HEK293 (cell line): ENCODE measurements around the gene ZNF236.

Experiments used
- CTCF ChIA-PET: fragments of 350-600 bp; formaldehyde crosslinking; extraction: SDS; loops from one replicate; lab custom pipeline; 2021; ENCODE audit warnings: antibody characterized with exemption; lab: Yijun Ruan, JAX
- POLR2A ChIA-PET: fragments of 300-600 bp; formaldehyde crosslinking; extraction: SDS; loops from one replicate; lab custom pipeline; 2020; ENCODE audit warnings: antibody characterized with exemption, inconsistent platforms; lab: Yijun Ruan, JAX
- H3K27ac ChIP-seq: fragments of 200-500 bp; sonication (Bioruptor generic); 2 replicates; pipeline ENCODE4 v1.5.1; 2014; ENCODE audit warnings: low read depth, low read length, control low read depth, inconsistent platforms; ENCODE audit errors: extremely low read depth
- H3K36me3 ChIP-seq, 2 experiments: fragments of 200-500 bp in 1 of 2; sonication (Bioruptor generic) in 1 of 2; 1 replicate in 1 of 2; 2 replicates in 1 of 2; pipeline ENCODE4 v1.5.1; 2014 to 2017; ENCODE audit warnings: inconsistent platforms in 2 of 2, low read length in 2 of 2; ENCODE audit not compliant: control insufficient read depth in 2 of 2, insufficient read depth in 1 of 2
- H3K4me1 ChIP-seq: fragments of 200-500 bp; sonication (Bioruptor generic); 2 replicates; pipeline ENCODE4 v1.5.1; 2014; ENCODE audit warnings: mild to moderate bottlenecking, low read length, inconsistent platforms; ENCODE audit not compliant: control insufficient read depth, insufficient read depth
- H3K4me3 ChIP-seq: 2 replicates; pipeline ENCODE4 v1.5.1; 2011; ENCODE audit warnings: low read depth, mild to moderate bottlenecking, control low read depth, low read length, moderate library complexity
- H3K9me3 ChIP-seq: fragments of 200-500 bp; sonication (Bioruptor generic); 2 replicates; pipeline ENCODE4 v1.5.1; 2014; ENCODE audit warnings: low read depth, low read length, inconsistent platforms; ENCODE audit not compliant: control insufficient read depth, insufficient read depth
- HOXA7 ChIP-seq: sonication (generic); formaldehyde crosslinking; IDR thresholded peaks from 2 replicates; pipeline ENCODE4 v1.8.1; 2022; ENCODE audit warnings: missing genetic modification reagents, borderline replicate concordance
- PRDM6 ChIP-seq: fragments of 450-650 bp; formaldehyde crosslinking; IDR thresholded peaks from 2 replicates; pipeline ENCODE4 v1.5.1; 2017; ENCODE audit warnings: missing biosample characterization, missing genetic modification characterization
- RBAK ChIP-seq: fragments of 450-650 bp; formaldehyde crosslinking; IDR thresholded peaks from 2 replicates; pipeline ENCODE4 v1.5.1; 2016; ENCODE audit warnings: missing biosample characterization, missing genetic modification characterization
- ZBTB1 ChIP-seq: fragments of 450-650 bp; formaldehyde crosslinking; IDR thresholded peaks from 2 replicates; pipeline ENCODE4 v1.5.1; 2016; ENCODE audit warnings: missing biosample characterization, missing genetic modification characterization
- ZBTB10 ChIP-seq: fragments of 450-650 bp; formaldehyde crosslinking; IDR thresholded peaks from 2 replicates; pipeline ENCODE4 v1.5.1; 2016; ENCODE audit warnings: missing biosample characterization, missing genetic modification characterization
- ZBTB6 ChIP-seq: fragments of 450-650 bp; formaldehyde crosslinking; IDR thresholded peaks from 2 replicates; pipeline ENCODE4 v1.5.1; 2017; ENCODE audit warnings: missing biosample characterization, missing genetic modification characterization
- ZBTB7A ChIP-seq: fragments of 450-650 bp; formaldehyde crosslinking; IDR thresholded peaks from 2 replicates; pipeline ENCODE4 v1.5.1; 2016; ENCODE audit warnings: low read depth, missing biosample characterization, missing genetic modification characterization
- ZNF19 ChIP-seq: fragments of 450-650 bp; formaldehyde crosslinking; IDR thresholded peaks from 2 replicates; pipeline ENCODE4; 2016; ENCODE audit warnings: missing biosample characterization, missing genetic modification characterization, low read depth
- ZNF280C ChIP-seq: fragments of 450-650 bp; formaldehyde crosslinking; IDR thresholded peaks from 2 replicates; pipeline ENCODE4 v1.5.1; 2016; ENCODE audit warnings: missing biosample characterization, missing genetic modification characterization
- ZNF394 ChIP-seq: fragments of 450-650 bp; formaldehyde crosslinking; IDR thresholded peaks from 2 replicates; pipeline ENCODE4 v1.5.1; 2016; ENCODE audit warnings: missing biosample characterization, missing genetic modification characterization, mild to moderate bottlenecking, moderate library complexity, borderline replicate concordance
- ZNF580 ChIP-seq: fragments of 450-650 bp; formaldehyde crosslinking; IDR thresholded peaks from 2 replicates; pipeline ENCODE4 v1.5.1; 2016; ENCODE audit warnings: missing biosample characterization, missing genetic modification characterization
- ZNF585B ChIP-seq: fragments of 450-650 bp; formaldehyde crosslinking; IDR thresholded peaks from 2 replicates; pipeline ENCODE4 v1.5.1; 2016; ENCODE audit warnings: missing biosample characterization, missing genetic modification characterization
- ZNF639 ChIP-seq: fragments of 450-650 bp; formaldehyde crosslinking; IDR thresholded peaks from 2 replicates; pipeline ENCODE4 v1.5.1; 2016; ENCODE audit warnings: missing biosample characterization, missing genetic modification characterization
- ZNF654 ChIP-seq: fragments of 450-650 bp; formaldehyde crosslinking; IDR thresholded peaks from 2 replicates; pipeline ENCODE4 v1.5.1; 2016; ENCODE audit warnings: low read depth, missing biosample characterization, missing genetic modification characterization
- ZNF660 ChIP-seq: fragments of 450-650 bp; IDR thresholded peaks from 2 replicates; pipeline ENCODE4 v1.5.1; 2018; ENCODE audit warnings: missing biosample characterization, mild to moderate bottlenecking, missing genetic modification characterization
- ZNF692 ChIP-seq: fragments of 450-650 bp; formaldehyde crosslinking; IDR thresholded peaks from 2 replicates; pipeline ENCODE4 v1.5.1; 2016; ENCODE audit warnings: missing biosample characterization, missing genetic modification characterization
- ZSCAN23 ChIP-seq: fragments of 450-650 bp; formaldehyde crosslinking; IDR thresholded peaks from 2 replicates; pipeline ENCODE4 v1.5.1; 2016; ENCODE audit warnings: missing biosample characterization, missing genetic modification characterization

The ZNF236 gene

GRCh38 chr18:76975577-76976110, 153.3 kb downstream of the ZNF236 start:
- CTCF ChIA-PET: interaction anchor here (0.5 to 0.6 kb wide), 2 partner anchors 9 to 26 kb away, joined by 3 read pairs; no protein-coding TSS in a partner anchor
- H3K4me1 ChIP-seq: no peaks in the 10 kb centered on the region

GRCh38 chr18:76977108-76977621, 154.8 kb downstream of the ZNF236 start:
- Histone ChIP-seq H3K27ac (no peak overlapping the region), H3K4me1 (no peaks in the 10 kb centered on the region), H3K4me3 (no peak overlapping the region), H3K36me3 (peaks cover 0 to 7% of the 10 kb centered on the region in 2 experiments; a peak in 1 of 3 replicates), H3K9me3 (no peaks in the 10 kb centered on the region)
- CTCF ChIA-PET: interaction anchor here (0.5 to 1.1 kb wide), 3 partner anchors 9 to 173 kb away, joined by 3 read pairs; no protein-coding TSS in a partner anchor
- POLR2A ChIA-PET: no interaction called here
- TF ChIP-seq ZBTB1 (no peak), ZNF654 (tag by site-specific recombination) (no peak), ZNF394 (no peak), ZNF639 (no peak), ZBTB7A (tag by site-specific recombination) (no peak), ZNF585B (tag by site-specific recombination) (no peak), HOXA7 (CRISPR knock-in tag) (no peak), ZBTB10 (tag by site-specific recombination) (no peak)

More at GRCh38 chr18:76975577-76976110, 153.3 kb downstream of the ZNF236 start:
- no peak overlapping the region for H3K27ac ChIP-seq
- no peak overlapping the region for H3K4me3 ChIP-seq
- TF ChIP-seq ZNF692 (no peak), RBAK (no peak), ZSCAN23 (tag by site-specific recombination) (no peak), ZBTB6 (no peak), ZBTB7A (tag by site-specific recombination) (no peak), ZNF580 (tag by site-specific recombination) (no peak), ZNF660 (tag by site-specific recombination) (no peak), PRDM6 (tag by site-specific recombination) (no peak), ZNF19 (tag by site-specific recombination) (no peak), ZNF280C (tag by site-specific recombination) (no peak)
- H3K9me3 ChIP-seq: no peaks in the 10 kb centered on the region
- H3K36me3 ChIP-seq: peaks cover 0 to 14% of the 10 kb centered on the region in 2 experiments; a peak in 1 of 3 replicates
- POLR2A ChIA-PET: no interaction called here
